GM18499 (cell line): Measurements from ENCODE around the gene HMOX1.

Source experiments
- ATAC-seq: cut with Tn5 transposase; IDR thresholded peaks from one replicate; pipeline ENCODE4 v1.9.1; 2021; ENCODE audit warnings: moderate number of reproducible peaks; ENCODE audit not compliant: insufficient read depth, unreplicated experiment

Gene HMOX1

GRCh38 chr22:35380537-35381423 is at the start of gene HMOX1:
HMOX1 (plus strand) TSS chr22:35381096; CDS start chr22:35381174, 78 bp downstream.
- ATAC-seq: no peak

GRCh38 chr22:35332278-35332677 is 48.6 kb upstream of the HMOX1 start:
- ATAC-seq: no peak

- ATAC-seq: no peak
These were observed 47.7 kb upstream of the HMOX1 start for GRCh38 chr22:35333220-35333619.

- no peak for ATAC-seq
These were observed 46.9 kb upstream of the HMOX1 start for GRCh38 chr22:35334004-35334403.

- ATAC-seq: no peak
These were observed 45.4 kb upstream of the HMOX1 start for GRCh38 chr22:35335468-35335867.

- ATAC-seq: no peak
These were observed 44.7 kb upstream of the HMOX1 start for GRCh38 chr22:35335936-35336781.

- no peak for ATAC-seq
These were observed 43.0 kb upstream of the HMOX1 start for GRCh38 chr22:35337932-35338331.

GRCh38 chr22:35341090-35341874 is 39.6 kb upstream of the HMOX1 start:
- no peak for ATAC-seq

GRCh38 chr22:35342390-35342789 is 38.5 kb upstream of the HMOX1 start:
- no peak for ATAC-seq

- no peak for ATAC-seq
These were observed 37.0 kb upstream of the HMOX1 start for GRCh38 chr22:35343664-35344550.

GRCh38 chr22:35344956-35345690 is 35.8 kb upstream of the HMOX1 start:
- no peak for ATAC-seq

- ATAC-seq: no peak
These were observed 34.9 kb upstream of the HMOX1 start for GRCh38 chr22:35345808-35346505.

GRCh38 chr22:35346596-35347220 is 34.2 kb upstream of the HMOX1 start:
- no peak for ATAC-seq

GRCh38 chr22:35347462-35347861 is 33.4 kb upstream of the HMOX1 start:
- ATAC-seq: no peak

- ATAC-seq: no peak
These were observed 32.8 kb upstream of the HMOX1 start for GRCh38 chr22:35348026-35348590.

GRCh38 chr22:35348703-35349102 is 32.2 kb upstream of the HMOX1 start:
- ATAC-seq: no peak

- ATAC-seq: no peak
These were observed 31.6 kb upstream of the HMOX1 start for GRCh38 chr22:35349368-35349703.
